Activated T-helper 17 cell treated with anti-CD3 and anti-CD28 coated beads, Interleukin-2, amount 50 U/mL, for 72 hours (primary cell): ENCODE measurements around the gene GSTP1. TPM values are rescaled to one million over a fixed set of nuclear protein-coding genes. Genes with fewer than 3 reads are reported as not detected.
"Not testable (repeated sequence)": the region's sequence is repeated elsewhere in the genome, so short reads cannot be mapped to it uniquely, and the experiment has no call there.

ENCODE experiments used
- ATAC-seq: fragments of 150-1000 bp; cut with Tn5 transposase; replicated peaks from 2 replicates; pipeline ENCODE4 v1.10.0; 2021; ENCODE audit warnings: mild to moderate bottlenecking, moderate library complexity
- H3K27ac Mint-ChIP-seq: one replicate; pipeline ENCODE4 v1.8.0; 2022; ENCODE audit warnings: mixed read lengths
- H3K27me3 Mint-ChIP-seq: one replicate; pipeline ENCODE4 v1.8.0; 2022; ENCODE audit warnings: mixed read lengths
- H3K36me3 Mint-ChIP-seq: one replicate; pipeline ENCODE4 v1.8.0; 2022; ENCODE audit warnings: low read depth, mild to moderate bottlenecking, mixed read lengths
- H3K4me1 Mint-ChIP-seq: one replicate; pipeline ENCODE4 v1.8.0; 2022; ENCODE audit warnings: mixed read lengths
- H3K4me3 Mint-ChIP-seq: one replicate; pipeline ENCODE4 v1.8.0; 2022; ENCODE audit warnings: mild to moderate bottlenecking, mixed read lengths
- H3K9me3 Mint-ChIP-seq: one replicate; pipeline ENCODE4 v1.8.0; 2022; ENCODE audit warnings: mixed read lengths
- total RNA-seq, 2 donors: library from RNA; stranded (reverse); gene quantifications; one replicate each; pipeline ENCODE4 v1.2.3, GENCODE V29; 2022

Gene GSTP1
- total RNA-seq, 2 donors from 2014 or later, result 187 to 394 TPM

DNA sequence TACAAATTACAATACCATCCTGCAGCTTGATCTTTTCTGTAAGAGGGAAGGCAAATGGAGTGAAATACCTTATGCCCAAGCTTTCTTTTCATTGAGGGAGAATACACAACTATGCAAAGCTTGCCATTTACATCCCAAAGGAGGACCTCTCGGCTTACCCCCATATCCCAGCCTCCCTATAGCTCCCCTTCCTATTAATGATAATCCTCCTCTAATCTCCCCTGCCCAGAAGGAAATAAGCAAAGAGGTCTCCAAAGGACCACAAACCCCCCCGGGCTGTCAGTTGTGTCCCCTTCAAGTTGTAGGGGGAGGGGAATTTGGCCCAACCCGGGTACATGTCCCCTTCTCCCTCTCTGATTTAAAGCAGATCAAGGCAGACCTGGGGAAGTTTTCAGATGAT, 38.3 kb downstream of the GSTP1 start:
- H3K27ac Mint-ChIP-seq, H3K4me3 Mint-ChIP-seq, H3K27me3 Mint-ChIP-seq, H3K36me3 Mint-ChIP-seq, H3K4me1 Mint-ChIP-seq, ATAC-seq, H3K9me3 Mint-ChIP-seq: not testable (repeated sequence)

DNA sequence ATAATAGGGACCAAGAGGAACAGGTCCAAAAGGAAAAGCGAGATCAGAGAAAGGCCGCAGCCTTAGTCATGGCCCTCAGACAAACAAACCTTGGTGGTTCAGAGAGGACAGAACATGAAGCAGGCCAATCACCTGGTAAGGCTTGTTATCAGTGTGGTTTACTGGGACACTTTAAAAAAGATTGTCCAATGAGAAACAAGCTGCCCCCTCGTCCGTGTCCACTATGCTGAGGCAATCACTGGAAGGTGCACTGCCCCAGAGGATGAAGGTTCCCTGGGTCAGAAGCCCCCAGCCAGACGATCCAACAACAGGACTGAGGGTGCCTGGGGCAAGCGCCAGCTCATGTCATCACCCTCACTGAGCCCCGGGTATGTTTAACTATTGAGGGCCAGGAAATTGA, 39.3 kb downstream of the GSTP1 start:
- not testable (repeated sequence) for H3K36me3 Mint-ChIP-seq, H3K27me3 Mint-ChIP-seq, H3K4me1 Mint-ChIP-seq, H3K27ac Mint-ChIP-seq, H3K9me3 Mint-ChIP-seq, ATAC-seq, H3K4me3 Mint-ChIP-seq

DNA sequence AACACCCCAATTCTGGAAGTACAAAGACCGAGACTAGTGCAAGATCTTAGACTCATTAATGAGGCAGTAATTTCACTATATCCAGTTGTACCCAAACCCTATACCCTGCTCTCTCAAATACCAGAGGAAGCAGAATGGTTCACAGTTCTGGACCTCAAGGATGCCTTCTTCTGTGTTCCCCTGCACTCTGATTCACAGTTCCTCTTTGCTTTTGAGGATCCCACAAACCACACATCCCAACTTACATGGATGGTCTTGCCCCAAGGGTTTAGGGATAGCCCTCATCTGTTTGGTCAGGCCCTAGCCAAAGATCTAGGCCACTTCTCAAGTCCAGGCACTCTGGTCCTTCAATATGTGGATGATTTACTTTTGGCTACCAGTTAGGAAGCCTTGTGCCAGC, 40.2 kb downstream of the GSTP1 start:
- H3K27me3 Mint-ChIP-seq, H3K36me3 Mint-ChIP-seq, H3K4me3 Mint-ChIP-seq, H3K4me1 Mint-ChIP-seq, H3K9me3 Mint-ChIP-seq, ATAC-seq, H3K27ac Mint-ChIP-seq: not testable (repeated sequence)

DNA sequence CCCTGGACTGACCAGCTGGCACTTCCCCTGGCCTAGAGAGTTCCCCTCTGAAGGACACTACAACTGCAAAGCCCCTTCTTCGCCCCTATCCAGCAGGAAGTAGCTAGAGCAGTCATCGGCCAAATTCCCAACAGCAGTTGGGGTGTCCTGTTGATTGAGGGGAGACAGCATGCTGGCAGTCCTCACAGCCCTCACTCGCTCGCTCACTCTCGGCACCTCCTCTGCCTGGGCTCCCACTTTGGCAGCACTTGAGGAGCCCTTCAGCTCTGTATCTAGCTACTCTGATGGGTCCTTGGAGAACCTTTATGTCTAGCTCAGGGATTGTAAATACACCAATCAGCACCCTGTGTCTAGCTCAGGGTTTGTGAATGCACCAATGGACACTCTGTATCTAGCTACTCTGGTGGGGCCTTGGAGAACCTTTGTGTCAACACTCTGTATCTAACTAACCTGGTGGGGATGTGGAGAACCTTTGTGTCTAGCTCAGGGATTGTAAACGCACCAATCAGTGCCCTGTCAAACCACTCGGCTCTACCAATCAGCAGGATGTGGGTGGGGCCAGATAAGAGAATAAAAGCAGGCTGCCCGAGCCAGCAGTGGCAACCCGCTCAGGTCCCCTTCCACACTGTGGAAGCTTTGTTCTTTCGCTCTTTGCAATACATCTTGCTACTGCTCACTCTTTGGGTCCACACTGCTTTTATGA, 42.7 kb downstream of the GSTP1 start:
- H3K9me3 Mint-ChIP-seq, H3K27ac Mint-ChIP-seq, H3K36me3 Mint-ChIP-seq, ATAC-seq, H3K27me3 Mint-ChIP-seq, H3K4me3 Mint-ChIP-seq, H3K4me1 Mint-ChIP-seq: not testable (repeated sequence)

DNA sequence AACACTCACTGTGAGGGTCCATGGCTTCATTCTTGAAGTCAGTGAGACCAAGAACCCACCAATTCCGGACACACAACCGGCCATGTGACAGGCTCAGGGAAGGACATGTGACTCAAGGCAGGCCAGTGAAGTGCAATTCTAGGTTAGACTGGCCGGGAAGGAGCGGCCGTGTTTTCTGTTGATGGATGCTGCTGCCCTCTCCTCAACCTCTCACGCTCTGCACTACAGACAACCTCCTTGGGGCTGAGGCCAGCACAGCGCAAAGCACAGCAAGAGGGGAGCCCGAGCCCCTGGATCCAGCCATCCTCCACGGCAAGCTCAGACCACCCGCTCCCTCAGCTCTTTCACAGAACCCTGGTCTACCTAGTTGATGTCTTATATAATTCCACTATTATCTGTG, 43.4 kb downstream of the GSTP1 start:
- no peak overlapping the region for H3K4me3 Mint-ChIP-seq
- no peaks in the 10 kb centered on the region for H3K36me3 Mint-ChIP-seq
- H3K27ac Mint-ChIP-seq, result no peak overlapping the region
- no peaks in the 10 kb centered on the region for H3K9me3 Mint-ChIP-seq
- ATAC-seq, result no peak
- no peaks in the 10 kb centered on the region for H3K4me1 Mint-ChIP-seq
- H3K27me3 Mint-ChIP-seq, result no peaks in the 10 kb centered on the region

DNA sequence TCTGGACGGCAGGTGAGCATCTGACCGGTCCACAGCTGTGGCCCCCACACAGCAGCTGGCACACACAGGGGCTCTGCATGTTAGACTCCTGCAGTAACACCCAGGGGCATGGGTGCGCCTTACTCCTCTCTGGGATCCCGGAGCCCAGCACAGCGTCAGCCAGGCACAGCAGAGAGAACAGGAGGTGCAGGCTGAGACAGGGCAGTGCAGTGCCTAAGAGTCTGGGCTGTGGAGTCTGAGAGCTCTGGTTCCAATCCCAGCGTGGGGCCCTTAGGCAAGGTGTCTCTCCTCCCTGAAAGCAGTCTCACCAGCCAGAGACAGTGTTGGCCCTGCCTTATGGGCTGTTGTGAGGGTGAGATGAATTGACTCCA, 43.8 kb downstream of the GSTP1 start:
- H3K4me3 Mint-ChIP-seq, result peak overlapping the region; percentile 84
- H3K36me3 Mint-ChIP-seq, result no peaks in the 10 kb centered on the region
- ATAC-seq, result no peak
- H3K27me3 Mint-ChIP-seq, result no peaks in the 10 kb centered on the region
- no peak overlapping the region for H3K27ac Mint-ChIP-seq
- H3K9me3 Mint-ChIP-seq, result no peaks in the 10 kb centered on the region
- no peaks in the 10 kb centered on the region for H3K4me1 Mint-ChIP-seq

DNA sequence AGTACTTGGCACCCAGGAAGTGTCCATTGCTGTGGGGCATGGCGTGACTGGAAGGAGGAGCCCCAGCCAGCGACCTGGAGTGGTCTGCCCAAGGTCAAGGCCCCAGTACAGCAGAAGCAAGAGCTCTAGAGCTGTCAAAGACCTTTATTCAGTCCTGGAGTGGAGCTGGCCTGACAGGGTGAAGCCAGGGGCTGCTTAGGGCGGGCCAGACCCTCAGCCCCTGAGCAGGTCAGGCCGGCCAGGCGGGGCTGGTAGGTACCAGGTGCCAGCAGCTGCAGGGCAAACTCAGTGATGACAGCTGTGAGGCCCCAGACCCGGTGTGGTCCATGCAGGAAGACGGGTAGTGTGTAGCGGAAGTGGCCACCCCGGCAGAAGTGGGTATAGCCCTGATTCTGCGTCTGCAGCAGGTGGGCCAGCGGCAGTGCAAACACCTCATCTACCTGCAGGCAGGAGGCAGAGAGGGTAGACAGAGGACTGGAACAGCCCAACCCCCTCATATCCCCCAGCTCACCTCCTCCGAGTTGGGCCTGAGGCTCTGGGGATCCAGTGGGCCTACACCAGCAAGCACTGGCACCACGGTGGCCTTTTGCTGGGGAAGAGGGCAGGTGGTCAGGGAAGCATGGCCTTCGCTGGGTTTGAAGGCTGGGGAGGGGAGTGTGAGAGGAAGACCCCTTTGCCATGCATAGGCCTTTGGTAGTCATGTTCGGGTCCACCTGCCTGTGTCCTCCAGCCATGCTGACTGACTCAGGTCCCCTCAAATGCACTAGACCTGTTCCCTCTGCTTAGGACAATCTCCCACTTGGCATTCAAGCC, 44.4 kb downstream of the GSTP1 start:
- ATAC-seq, result no peak
- Mint-ChIP-seq H3K4me3 (peak overlapping the region; percentile 84), H3K4me1 (no peaks in the 10 kb centered on the region), H3K27me3 (no peaks in the 10 kb centered on the region), H3K27ac (no peak overlapping the region), H3K36me3 (no peaks in the 10 kb centered on the region), H3K9me3 (no peaks in the 10 kb centered on the region)

DNA sequence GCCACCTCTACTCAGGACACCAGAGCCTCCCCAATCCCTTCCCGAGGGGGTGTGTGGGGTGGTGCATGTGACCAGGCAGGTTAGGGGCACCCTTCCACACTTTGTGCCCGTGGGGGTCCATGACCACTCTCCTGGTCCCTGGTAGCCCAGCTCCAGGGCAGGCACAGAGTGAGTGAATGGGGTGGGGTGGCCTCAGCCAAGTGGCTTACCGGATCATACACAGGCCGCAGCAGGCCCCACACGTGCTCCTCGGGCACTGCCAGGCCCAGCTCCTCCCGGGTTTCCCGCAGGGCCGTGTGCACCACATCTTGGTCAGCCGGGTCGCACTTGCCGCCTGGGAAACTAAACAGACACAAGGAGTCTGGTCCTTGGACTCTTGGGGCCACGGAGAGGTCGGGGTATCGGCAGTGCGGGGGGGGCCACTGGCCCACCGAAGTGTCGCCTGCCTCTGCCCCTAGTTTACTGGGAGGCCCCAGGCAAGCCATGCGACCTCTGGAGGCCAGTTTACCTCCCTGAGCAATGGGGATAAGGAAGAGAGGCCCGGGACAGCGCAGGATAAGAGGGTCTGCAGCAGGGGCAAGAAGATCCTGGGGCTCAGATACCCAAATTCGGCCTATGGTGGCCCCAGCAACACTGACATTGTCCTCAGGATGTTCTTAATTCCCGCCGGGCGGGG, 45.2 kb downstream of the GSTP1 start:
- no peaks in the 10 kb centered on the region for H3K9me3 Mint-ChIP-seq
- peak overlapping the region; percentile 84 for H3K4me3 Mint-ChIP-seq
- H3K36me3 Mint-ChIP-seq, result no peaks in the 10 kb centered on the region
- no peaks in the 10 kb centered on the region for H3K27me3 Mint-ChIP-seq
- H3K27ac Mint-ChIP-seq, result peak overlapping the region; percentile 59
- no peak for ATAC-seq
- H3K4me1 Mint-ChIP-seq, result no peaks in the 10 kb centered on the region

DNA sequence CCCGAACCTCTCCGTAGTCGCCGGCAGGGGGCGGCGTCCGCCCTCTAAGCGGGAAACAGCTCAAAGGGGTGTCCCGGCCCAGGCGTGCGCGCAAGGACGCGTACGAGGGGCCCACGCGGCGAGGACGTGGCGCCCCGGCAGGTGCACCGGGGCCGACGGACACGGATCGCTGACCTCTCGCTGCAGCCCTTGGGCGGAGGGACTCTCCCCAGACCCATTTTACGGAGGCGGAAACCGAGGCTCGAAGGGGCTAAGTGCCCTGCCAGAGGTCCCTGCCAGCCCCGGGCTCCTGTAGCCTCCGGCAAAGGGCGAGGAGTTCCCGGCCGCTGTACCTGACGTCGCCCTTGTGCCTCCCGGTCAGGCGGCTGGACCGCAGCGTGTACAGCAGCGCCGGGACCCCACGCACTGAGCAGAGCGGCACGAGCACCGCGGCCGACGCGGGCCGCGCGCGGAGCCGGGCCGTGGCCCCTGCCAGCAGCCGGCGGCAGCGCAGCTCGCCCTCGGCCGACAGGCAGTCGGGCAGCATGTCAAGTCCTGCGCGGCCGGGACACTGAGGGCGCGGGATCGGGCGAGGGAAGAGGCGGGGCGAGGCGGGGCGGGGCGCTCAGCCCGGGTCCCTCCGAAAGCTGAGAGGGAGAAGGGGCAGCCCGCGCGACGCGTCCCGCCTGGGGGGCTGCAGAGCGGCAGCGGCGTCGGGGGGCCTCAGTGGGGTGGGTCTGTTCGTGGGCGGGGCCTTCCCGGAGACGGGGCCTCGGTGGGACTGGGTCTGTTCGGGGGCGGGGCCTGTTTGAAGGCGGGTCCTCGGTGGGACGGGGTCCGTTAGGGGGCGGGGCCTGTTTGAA, 46.0 kb downstream of the GSTP1 start, which contains the start of gene NUDT8:
Gene NUDT8, minus strand, starts transcription at position 552 of the 842 bp plus-strand sequence. Its CDS starts 26 bp downstream, at position 526.
- no peaks in the 10 kb centered on the region for H3K9me3 Mint-ChIP-seq

DNA sequence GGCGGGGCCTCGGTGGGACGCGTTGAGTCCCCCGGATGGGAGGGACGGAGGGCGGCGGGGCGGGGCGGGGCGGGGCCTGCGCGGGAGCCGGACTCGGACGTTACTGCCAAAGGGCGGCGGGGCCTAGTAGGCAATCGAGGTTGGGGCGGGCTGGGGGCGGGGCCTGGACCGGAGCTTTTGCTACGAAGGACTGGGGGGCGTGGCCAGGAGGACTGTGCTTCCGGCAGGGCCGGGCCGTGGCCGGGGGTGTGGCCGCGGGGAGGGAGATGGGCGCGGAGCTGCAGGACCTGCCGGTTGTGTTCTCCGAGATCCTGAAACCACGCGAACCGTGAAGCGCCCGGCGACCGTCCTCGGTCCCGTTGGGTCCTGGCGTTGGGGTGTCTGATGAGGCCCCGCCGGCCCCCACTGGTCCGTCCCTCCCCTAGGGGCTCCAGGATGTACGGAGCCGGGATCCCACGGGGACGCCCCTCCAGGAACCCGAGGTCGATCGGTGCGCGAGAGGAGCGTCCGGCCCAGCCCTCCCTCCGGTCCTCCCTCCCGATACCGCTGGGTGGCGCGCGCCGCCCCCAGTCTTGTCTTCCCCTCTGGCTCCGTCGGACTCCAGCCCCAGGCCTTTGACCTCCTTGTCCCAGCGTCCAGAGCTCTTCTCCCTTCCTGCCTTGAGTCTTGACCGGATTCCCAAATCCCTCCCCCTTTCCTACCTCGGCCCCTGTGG, 46.8 kb downstream of the GSTP1 start:
- Mint-ChIP-seq H3K4me1 (no peaks in the 10 kb centered on the region), H3K27ac (peak overlapping the region; percentile 89), H3K27me3 (no peaks in the 10 kb centered on the region), H3K4me3 (peak overlapping the region; percentile 84), H3K9me3 (no peaks in the 10 kb centered on the region), H3K36me3 (no peaks in the 10 kb centered on the region)
- peak; percentile 83 for ATAC-seq

More for the DNA sequence above, 46.0 kb downstream of the GSTP1 start, which contains the start of gene NUDT8:
- Mint-ChIP-seq H3K4me3 (peak within 1 kb of the TSS; percentile 84), H3K4me1 (no peaks in the 10 kb centered on the region), H3K27me3 (no peaks in the 10 kb centered on the region), H3K27ac (peak within 1 kb of the TSS; percentile 89), H3K36me3 (no peaks in the 10 kb centered on the region)
- peak; percentile 70 for ATAC-seq

DNA sequence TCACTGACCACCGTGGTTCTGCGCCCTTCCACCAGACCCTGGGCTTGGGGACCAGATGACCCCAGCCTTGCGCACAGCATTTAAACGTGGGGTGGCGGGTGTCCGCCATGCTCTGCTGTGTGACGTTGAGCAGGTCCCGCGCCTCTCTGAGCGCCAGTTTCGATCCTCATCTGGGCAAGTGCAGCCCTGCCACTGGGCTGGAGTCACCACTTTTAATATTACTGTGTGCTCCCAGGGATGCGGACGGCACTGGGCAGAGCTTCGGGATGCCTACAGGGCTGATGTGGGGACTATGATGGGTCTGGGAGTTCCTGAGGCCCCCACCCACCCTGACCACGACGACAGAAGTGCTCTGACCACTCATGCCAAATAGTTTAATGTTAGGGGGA, 47.3 kb downstream of the GSTP1 start:
- peak overlapping the region; percentile 89 for H3K27ac Mint-ChIP-seq
- H3K36me3 Mint-ChIP-seq, result no peaks in the 10 kb centered on the region
- H3K4me1 Mint-ChIP-seq, result no peaks in the 10 kb centered on the region
- peak overlapping the region; percentile 84 for H3K4me3 Mint-ChIP-seq
- ATAC-seq, result no peak
- H3K9me3 Mint-ChIP-seq, result no peaks in the 10 kb centered on the region
- H3K27me3 Mint-ChIP-seq, result no peaks in the 10 kb centered on the region

DNA sequence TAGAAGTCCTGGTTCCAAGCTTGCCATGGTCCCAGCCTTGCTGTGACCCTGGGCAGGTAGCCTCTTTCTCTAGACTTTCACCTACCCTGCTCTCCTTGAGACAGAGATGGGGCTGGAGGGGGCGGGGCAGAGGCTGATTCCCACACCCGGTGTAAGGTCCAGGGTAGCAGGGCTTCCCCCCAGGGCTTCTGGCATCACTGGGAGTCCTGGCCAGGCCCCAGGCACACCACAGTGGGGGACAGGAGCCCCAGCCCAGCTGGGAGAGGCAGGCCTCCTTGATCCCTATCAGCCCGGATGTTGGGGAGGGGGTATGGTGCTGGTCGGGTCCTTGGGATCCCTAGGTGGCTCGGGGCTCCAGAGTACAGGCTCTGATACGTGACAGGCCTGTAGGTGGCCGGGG, 47.8 kb downstream of the GSTP1 start:
- no peaks in the 10 kb centered on the region for H3K9me3 Mint-ChIP-seq
- no peaks in the 10 kb centered on the region for H3K4me1 Mint-ChIP-seq
- H3K27ac Mint-ChIP-seq, result no peak overlapping the region
- ATAC-seq, result no peak
- peak overlapping the region; percentile 84 for H3K4me3 Mint-ChIP-seq
- H3K36me3 Mint-ChIP-seq, result no peaks in the 10 kb centered on the region
- H3K27me3 Mint-ChIP-seq, result no peaks in the 10 kb centered on the region

DNA sequence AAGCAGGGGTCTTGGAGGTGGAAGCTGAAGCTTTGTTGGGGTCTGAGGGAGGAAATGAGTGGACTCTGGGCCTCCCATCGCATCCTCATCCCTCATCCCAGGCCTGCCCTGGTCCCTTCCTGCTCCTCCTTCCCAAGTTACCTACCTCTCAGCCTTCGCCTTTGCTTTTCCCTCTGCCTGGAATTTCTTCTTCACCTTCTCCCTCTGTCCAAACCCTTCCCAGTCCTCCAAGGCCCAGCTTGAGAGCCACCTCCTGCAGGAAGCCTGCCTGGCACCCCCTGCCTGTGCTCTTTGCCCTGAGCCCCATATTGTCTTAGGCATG, 48.2 kb downstream of the GSTP1 start:
- Mint-ChIP-seq H3K27me3 (no peaks in the 10 kb centered on the region), H3K4me3 (peak overlapping the region; percentile 38), H3K4me1 (no peaks in the 10 kb centered on the region), H3K36me3 (no peaks in the 10 kb centered on the region), H3K9me3 (no peaks in the 10 kb centered on the region), H3K27ac (peak overlapping the region; percentile 43)
- no peak for ATAC-seq
